ENCODE results near the gene NGEF.

Gene NGEF

GRCh38 chr2:233013027-233013461 lies at the start of gene NGEF:
Gene NGEF, minus strand, starts transcription at chr2:233013256. Its CDS starts 38,366 bp downstream, at chr2:232974890.
- DNase-seq (ENCODE audit: low read depth) = no peak
- no peak within 1 kb of the TSS for H3K4me3 ChIP-seq (ENCODE audit: low read length)
- no peak for TF ChIP-seq CTCF (conservative IDR thresholded peaks at IDR 0.05; ENCODE audit: low read length)

- no peak for TF ChIP-seq CTCF (conservative IDR thresholded peaks at IDR 0.05; ENCODE audit: low read length)
- no peak overlapping the region for H3K4me3 ChIP-seq (ENCODE audit: low read length)
- DNase-seq (ENCODE audit: low read depth) = no peak
Measured at GRCh38 chr2:233062451-233062850, 49.4 kb upstream of the NGEF start.

GRCh38 chr2:233061591-233062450 lies 48.8 kb upstream of the NGEF start:
- DNase-seq (ENCODE audit: low read depth) = no peak
- no peak overlapping the region for H3K4me3 ChIP-seq (ENCODE audit: low read length)

GRCh38 chr2:233060980-233061590 lies 48.0 kb upstream of the NGEF start:
- no peak for DNase-seq (ENCODE audit: low read depth)
- H3K4me3 ChIP-seq (ENCODE audit: low read length) = no peak overlapping the region
- TF ChIP-seq CTCF (conservative IDR thresholded peaks at IDR 0.05; ENCODE audit: low read length) = no peak

More at GRCh38 chr2:233061591-233062450, 48.8 kb upstream of the NGEF start:
- TF ChIP-seq CTCF (conservative IDR thresholded peaks at IDR 0.05; ENCODE audit: low read length) = no peak

- no peak for DNase-seq (ENCODE audit: low read depth)
- no peak overlapping the region for H3K4me3 ChIP-seq (ENCODE audit: low read length)
- no peak for TF ChIP-seq CTCF (conservative IDR thresholded peaks at IDR 0.05; ENCODE audit: low read length)
Measured at GRCh38 chr2:233060501-233060979, 47.5 kb upstream of the NGEF start.

GRCh38 chr2:233059797-233060500 lies 46.9 kb upstream of the NGEF start, which contains the start of gene INPP5D:
Gene INPP5D, plus strand, starts transcription at chr2:233060342. Its CDS starts 137 bp downstream, at chr2:233060479.
- no peak for TF ChIP-seq CTCF (conservative IDR thresholded peaks at IDR 0.05; ENCODE audit: low read length)
- DNase-seq (ENCODE audit: low read depth) = no peak
- no peak within 1 kb of the TSS for H3K4me3 ChIP-seq (ENCODE audit: low read length)

All from AG10803 (cell line).